Suprapubic skin (tissue), 3 donors: ENCODE data around the gene ZFYVE1.

Experiments
- CTCF ChIP-seq, 2 donors: fragments of 200-600 bp in 1 of 2; fragments of 450-650 bp in 1 of 2; sonication (generic) in 1 of 2; IDR thresholded peaks; one replicate each; pipeline ENCODE4 v1.5.1; 2016 to 2019; ENCODE audit warnings: antibody characterized with exemption in 2 of 2, mild to moderate bottlenecking in 1 of 2, moderate library complexity in 1 of 2
- EP300 ChIP-seq: sonication (generic); formaldehyde crosslinking; IDR thresholded peaks from one replicate; pipeline ENCODE4 v1.6.1; 2017; ENCODE audit warnings: antibody characterized with exemption
- POLR2A ChIP-seq, 2 donors: fragments of 450-650 bp; IDR thresholded peaks; one replicate each; pipeline ENCODE4 v1.6.1; 2017; ENCODE audit warnings: antibody characterized with exemption in 2 of 2, mild to moderate bottlenecking in 2 of 2, moderate library complexity in 2 of 2

- TF ChIP-seq CTCF (IDR thresholded peaks at IDR 0.05) (no peak), EP300 (no peak), POLR2A (IDR thresholded peaks at IDR 0.05) (no peak)
These were observed 64.0 kb downstream of the ZFYVE1 start for GRCh38 chr14:72962829-72963312.
